Stimulated activated CD8-positive, alpha-beta memory T cell treated with anti-CD3 and anti-CD28 coated beads, Interleukin-12 subunit alpha, Interleukin-12 subunit beta, amount 100 ng/mL, for 4 hours (primary cell): ENCODE data around the gene PABPC1L.

Experiments
- DNase-seq: peaks from one replicate; pipeline ENCODE4 v3.0.0-alpha.2; 2020; ENCODE audit warnings: low read depth

PABPC1L gene

DNA sequence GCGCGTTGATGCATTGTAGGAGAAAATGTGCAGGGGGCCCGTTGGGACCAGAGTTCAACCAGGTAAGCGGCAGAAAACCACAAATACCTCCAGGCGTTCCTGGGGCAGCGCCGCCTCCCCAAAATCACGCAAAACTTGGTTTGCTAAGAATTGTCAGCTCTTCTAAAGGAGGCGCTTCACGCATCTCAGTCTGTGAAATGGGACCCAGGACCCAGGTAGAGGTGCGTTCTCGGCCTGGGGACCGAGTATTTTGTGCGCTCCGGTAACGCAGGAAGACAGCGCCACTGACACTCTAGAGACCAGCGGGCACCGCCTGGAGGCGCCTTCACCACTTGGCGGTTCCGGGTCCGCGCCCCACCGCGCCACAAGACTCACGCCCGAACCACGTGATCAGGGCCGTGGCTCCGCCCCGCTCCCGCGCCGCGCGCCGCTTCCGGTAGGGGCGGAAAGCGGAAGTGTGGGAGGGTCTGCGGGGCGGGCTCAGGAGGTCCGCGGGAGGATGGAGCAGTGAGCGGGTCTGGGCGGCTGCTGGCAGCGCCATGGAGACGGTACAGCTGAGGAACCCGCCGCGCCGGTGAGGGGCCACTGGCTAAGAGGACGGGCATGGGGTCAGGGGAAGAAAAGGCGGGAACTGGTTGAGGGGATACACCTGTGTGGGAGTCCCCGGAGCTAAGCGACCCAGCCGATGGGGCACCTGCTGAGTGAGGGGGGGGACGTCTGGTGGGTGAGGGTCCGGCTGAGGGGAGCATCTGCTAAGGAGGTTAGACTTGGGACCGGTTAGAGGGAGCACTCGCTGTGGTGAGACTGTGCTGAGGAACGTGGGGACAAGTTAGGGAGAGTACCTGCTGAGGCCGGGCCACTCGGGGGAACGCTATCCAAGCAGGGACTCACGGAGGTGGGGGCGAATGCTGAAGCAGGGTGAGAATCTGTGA lies 56.4 kb downstream of the PABPC1L start, which contains the start of gene STK4:
Gene STK4 (plus strand): TSS at position 483 of the 932 bp plus-strand sequence. CDS start 57 bp downstream, at position 540.
- peak; percentile 96 for DNase-seq

DNA sequence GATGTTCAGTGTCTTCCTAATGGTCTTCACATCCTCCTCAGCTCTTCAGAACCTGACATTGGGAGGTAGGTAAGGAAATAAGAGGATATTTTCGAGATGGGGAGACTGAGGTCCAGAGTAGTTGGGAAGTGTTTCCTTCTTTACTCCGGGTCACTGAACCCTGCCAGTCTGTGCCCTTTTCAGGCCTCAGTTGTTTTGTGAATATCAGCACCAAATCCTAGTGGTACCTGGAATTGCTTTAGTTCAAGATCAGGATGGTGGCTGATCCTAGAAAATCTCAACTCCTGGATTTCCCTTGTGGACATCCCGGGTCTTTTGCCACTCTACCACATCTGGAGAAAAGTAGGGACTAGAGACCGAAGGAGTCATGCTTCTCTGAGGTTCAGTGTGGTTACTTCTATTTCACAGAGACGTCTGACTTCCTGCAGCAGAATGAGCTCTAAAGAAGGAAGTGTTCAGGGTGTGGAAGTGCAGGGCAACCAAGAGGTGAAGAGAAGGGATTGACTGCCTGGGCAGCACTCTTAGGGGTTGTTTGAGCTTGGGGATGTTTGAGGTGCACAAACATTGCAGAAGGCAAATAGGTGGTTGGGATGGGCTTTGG lies 57.4 kb downstream of the PABPC1L start:
- no peak for DNase-seq

DNA sequence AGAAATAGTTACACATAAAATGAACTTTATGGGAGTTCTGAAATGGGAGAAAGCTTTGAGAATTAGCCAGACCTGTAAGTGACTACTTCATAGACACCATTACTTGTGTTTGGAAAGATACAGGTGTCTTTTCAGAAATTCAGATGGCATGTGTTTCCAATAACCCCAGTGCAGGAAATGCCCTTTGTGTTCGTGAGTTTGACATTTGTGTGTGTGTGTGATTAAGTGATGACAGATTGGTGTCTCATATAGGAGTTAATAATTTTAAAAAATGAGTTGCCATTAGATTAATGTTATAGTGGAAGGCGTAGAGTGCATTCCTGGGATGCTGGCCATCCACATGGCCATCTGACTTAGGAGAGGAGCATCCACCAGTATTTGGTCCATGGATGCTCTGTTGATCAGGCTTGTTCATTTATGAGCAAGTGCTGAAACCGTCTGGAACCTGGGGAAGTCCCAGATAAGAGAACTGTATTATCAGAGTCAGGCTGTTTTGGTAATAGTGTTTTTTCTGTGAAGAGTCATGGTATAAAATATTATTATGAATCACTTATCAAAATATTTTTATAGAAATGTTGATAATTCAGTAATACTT lies 59.5 kb downstream of the PABPC1L start:
- no peak for DNase-seq

DNA sequence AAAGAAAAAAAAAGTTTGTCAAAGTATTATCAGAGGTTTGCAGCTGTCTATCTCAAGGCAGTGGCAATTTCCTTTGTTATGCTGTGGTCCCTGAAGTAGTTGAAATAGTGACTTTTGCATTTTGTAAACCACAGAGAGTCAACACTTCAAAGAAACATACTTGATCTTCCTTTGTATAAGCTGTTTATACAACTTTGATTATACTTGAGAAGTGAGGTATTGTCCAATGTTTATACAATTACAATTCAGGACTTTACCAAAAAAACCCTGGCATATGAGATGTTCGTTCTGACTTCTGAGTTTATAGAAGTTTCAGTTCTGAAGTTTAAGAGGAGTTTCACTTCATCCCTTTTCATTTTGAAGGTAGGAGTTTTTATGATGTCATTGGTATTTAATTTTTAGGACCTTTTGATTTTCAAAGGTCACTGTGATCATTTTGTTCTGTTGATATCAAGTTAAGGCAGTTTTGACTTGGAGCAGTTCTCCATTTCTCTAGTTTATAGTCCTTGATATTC lies 60.4 kb downstream of the PABPC1L start:
- DNase-seq: no peak

DNA sequence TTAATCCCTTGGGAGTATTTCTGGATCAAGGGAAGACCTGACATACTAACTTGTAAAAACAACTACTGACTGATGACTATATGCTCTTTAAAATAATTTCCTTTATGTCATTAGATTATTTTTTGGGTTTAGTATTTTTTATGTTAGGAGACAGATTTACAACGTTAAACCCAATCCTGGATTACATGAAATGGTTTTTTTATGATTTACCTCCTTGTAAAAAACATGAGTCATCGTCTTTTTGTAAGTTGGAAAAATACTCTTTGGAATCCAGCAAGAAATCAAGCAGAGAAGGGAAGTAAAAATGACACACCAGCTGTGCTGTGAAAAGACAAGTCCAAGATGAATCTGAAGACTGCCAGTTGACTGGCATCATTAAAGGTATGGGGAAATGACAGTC lies 63.2 kb downstream of the PABPC1L start:
- DNase-seq: no peak

DNA sequence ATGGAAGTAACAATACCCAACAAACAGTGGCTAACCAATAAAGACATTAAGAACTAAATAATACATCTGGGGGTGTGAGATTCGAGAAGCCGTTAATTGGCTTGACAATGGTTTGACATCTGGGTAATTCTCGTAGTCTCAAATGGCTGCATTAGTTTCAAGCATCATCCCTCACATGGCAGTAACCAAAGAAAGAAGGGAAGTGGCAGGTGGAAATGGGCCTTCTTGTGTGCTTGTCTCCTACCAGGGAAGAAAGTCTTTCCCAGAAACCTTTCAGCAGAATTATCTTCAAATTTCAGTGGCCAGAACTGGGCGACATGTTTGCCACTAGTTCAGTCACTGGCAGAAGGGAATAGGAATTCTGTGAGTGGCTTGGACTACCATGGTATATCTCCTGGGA lies 66.8 kb downstream of the PABPC1L start:
- DNase-seq: no peak

DNA sequence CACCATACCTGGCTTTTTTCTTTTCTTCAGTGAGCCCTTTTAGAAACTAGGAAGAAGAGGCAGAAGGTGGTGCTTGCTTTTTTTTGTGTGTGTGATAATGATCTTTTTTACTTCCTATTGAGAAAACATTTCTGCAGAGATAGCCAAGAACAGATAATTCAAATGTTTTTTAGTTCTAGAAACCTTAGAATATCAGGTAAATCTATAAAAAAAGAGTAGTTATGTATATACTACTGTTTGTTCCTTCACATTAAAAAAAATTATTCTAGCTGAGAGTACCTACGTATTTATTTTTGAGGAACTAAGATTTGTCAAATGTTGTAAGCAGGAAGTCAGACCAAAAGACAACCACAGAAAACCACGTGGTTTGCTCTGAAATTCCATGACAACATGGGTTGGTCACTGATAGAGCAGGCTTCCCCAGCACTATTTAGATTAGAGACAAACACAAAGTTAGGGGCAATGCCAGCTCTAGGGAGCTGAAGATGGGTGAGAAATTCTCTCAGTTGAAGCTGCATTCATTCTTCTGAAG lies 69.3 kb downstream of the PABPC1L start:
- no peak for DNase-seq

DNA sequence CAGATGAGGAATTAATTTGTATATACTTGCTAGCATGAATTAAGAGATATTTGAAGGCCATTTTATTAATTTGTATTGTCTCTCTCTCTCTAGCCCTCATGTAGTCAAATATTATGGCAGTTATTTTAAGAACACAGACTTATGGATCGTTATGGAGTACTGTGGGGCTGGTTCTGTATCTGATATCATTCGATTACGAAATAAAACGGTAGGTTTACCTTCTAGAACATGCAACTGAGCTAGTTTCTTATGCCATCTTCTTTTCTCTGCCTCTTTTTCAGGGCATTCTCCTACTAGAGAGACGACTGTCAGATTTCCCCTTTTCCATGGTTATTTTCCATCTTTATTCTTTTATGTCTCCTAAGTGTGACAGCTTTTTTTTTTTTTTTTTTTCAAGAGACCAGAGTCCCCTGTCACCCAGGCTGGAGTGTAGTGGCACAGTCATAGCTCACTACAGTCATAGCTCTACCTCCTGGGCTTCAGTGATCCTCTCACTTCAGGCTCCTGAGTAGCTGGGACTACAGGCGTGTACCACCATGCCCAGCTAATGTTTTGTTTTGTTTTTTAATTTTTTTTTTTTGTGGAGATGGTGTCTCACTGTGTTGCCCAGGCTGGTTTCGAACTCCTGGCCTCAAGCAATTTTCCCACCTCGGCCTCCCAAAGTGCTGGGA lies 72.0 kb downstream of the PABPC1L start:
- no peak for DNase-seq

DNA sequence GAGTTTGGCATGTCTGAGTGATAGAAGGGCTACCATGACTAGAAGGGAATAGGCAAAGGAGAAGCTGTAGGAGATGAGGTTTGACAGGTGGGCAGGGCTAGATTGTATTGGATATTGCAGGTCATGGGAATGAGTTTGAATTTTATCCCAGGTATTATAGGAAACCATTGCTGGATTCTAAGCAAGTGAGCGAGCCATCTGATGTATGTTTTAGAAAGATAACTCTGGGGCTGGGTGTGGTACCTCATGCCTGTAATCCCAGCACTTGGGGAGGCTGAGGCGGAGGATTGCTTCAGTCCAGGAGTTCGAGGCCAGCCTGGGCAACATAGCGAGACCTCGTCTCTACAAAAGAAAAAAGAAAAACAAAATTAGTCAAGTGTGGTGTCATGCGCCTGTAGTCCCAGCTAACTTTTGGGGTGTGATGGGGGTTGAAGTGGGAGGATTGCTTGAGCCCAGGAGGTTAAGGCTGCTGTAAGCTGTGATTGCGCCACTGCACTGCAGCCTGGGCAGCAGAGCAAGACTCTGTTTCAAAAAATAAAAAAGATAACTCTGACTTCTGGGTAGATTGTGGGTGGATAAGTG lies 73.3 kb downstream of the PABPC1L start:
- no peak for DNase-seq

DNA sequence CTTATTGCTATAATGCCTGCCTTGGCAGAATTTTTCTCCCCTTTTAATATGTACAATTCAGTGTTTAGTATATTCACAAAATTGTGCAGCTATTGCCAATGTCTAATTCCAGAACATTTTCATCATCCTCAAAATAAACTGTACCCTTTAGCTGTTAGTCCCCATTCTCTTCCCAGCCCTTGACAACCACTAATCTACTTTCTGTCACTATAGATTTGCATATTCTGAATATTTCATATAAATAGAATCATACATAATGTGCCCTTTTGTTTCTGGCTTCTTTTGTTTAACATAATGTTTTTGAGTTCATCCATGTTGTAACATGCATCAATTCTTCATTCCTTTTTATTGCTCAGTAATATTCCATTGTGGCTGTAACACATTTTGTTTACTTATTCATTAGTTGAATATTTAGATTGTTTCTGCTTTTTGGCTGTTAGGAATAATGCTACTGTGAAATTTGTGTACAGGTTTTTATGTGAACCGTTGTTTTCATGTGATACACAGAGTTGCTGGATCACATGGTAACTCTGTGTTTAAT lies 78.8 kb downstream of the PABPC1L start:
- DNase-seq: no peak
